Superior temporal gyrus (tissue), 1 donor: ENCODE measurements around the gene MBTPS1.

Experiments
- DNase-seq: peaks from one replicate; pipeline ENCODE4 v3.0.0-alpha.2; 2016; ENCODE audit errors: extremely low spot score

MBTPS1 gene

GRCh38 chr16:84116720-84117493, at the start of gene MBTPS1:
Gene MBTPS1 (minus strand): TSS chr16:84116942. CDS start chr16:84101783, 15,159 bp downstream.
- DNase-seq = peak; percentile 97

- no peak for DNase-seq
These were observed 49.0 kb upstream of the MBTPS1 start for GRCh38 chr16:84165746-84166145.

GRCh38 chr16:84161801-84162200, 45.1 kb upstream of the MBTPS1 start:
- DNase-seq = no peak

GRCh38 chr16:84161037-84161436, 44.3 kb upstream of the MBTPS1 start:
- no peak for DNase-seq

GRCh38 chr16:84159800-84160199, 43.1 kb upstream of the MBTPS1 start:
- no peak for DNase-seq

GRCh38 chr16:84159007-84159406, 42.3 kb upstream of the MBTPS1 start:
- no peak for DNase-seq

- no peak for DNase-seq
These were observed 39.6 kb upstream of the MBTPS1 start for GRCh38 chr16:84156342-84156784.

- no peak for DNase-seq
These were observed 39.0 kb upstream of the MBTPS1 start for GRCh38 chr16:84155771-84156170.

- no peak for DNase-seq
These were observed 38.5 kb upstream of the MBTPS1 start for GRCh38 chr16:84155226-84155625.

GRCh38 chr16:84153660-84154214, 37.0 kb upstream of the MBTPS1 start:
- no peak for DNase-seq

- no peak for DNase-seq
These were observed 34.2 kb upstream of the MBTPS1 start for GRCh38 chr16:84150926-84151325.

GRCh38 chr16:84144859-84145639, 28.3 kb upstream of the MBTPS1 start, which contains the start of the genes DNAAF1 and HSDL1:
Gene DNAAF1 (plus strand): TSS chr16:84145308. CDS start chr16:84145441, 133 bp downstream.
Gene HSDL1 (minus strand): TSS chr16:84145177. CDS start chr16:84131321, 13,856 bp downstream.
- DNase-seq = peak; percentile 87

GRCh38 chr16:84144209-84144858, 27.6 kb upstream of the MBTPS1 start:
- peak; percentile 17 for DNase-seq

GRCh38 chr16:84143784-84144199, 27.1 kb upstream of the MBTPS1 start:
- no peak for DNase-seq

- no peak for DNase-seq
These were observed 26.3 kb upstream of the MBTPS1 start for GRCh38 chr16:84143081-84143480.

GRCh38 chr16:84141143-84141670, 24.5 kb upstream of the MBTPS1 start:
- DNase-seq = no peak

GRCh38 chr16:84139628-84140258, 23.0 kb upstream of the MBTPS1 start:
- DNase-seq = no peak

- no peak for DNase-seq
These were observed 22.3 kb upstream of the MBTPS1 start for GRCh38 chr16:84138824-84139627.

GRCh38 chr16:84138500-84138823, 21.7 kb upstream of the MBTPS1 start:
- no peak for DNase-seq

- no peak for DNase-seq
These were observed 21.1 kb upstream of the MBTPS1 start for GRCh38 chr16:84137769-84138357.
